SK-N-SH treated with all-trans-retinoic acid at 6 μM for 48 hours (cell line): ENCODE measurements around the gene RASA3.

ENCODE experiments used
- ARNTL ChIP-seq: fragments of 450-650 bp; formaldehyde crosslinking; IDR thresholded peaks from 2 replicates; pipeline ENCODE4 v1.5.0; 2020; ENCODE audit warnings: low read depth, mild to moderate bottlenecking, moderate library complexity, borderline replicate concordance
- BACH2 ChIP-seq: fragments of 250-450 bp; sonication (Bioruptor Pico); IDR thresholded peaks from 2 replicates; pipeline ENCODE4 v1.9.0; 2021; ENCODE audit warnings: mild to moderate bottlenecking, borderline replicate concordance
- ESRRG ChIP-seq: fragments of 250-450 bp; sonication (Bioruptor Pico); IDR thresholded peaks from 2 replicates; pipeline ENCODE4 v1.6.1; 2021; ENCODE audit warnings: mild to moderate bottlenecking
- OSR1 ChIP-seq: fragments of 250-450 bp; sonication (Bioruptor Pico); IDR thresholded peaks from 2 replicates; pipeline ENCODE4 v1.8.0; 2022; ENCODE audit warnings: moderate library complexity, mild to moderate bottlenecking, inconsistent platforms
- RARB ChIP-seq: fragments of 250-450 bp; sonication (Bioruptor Pico); IDR thresholded peaks from 2 replicates; pipeline ENCODE4 v1.8.0; 2021; ENCODE audit warnings: mild to moderate bottlenecking, moderate library complexity
- TCF4 ChIP-seq: fragments of 250-450 bp; sonication (Bioruptor Pico); IDR thresholded peaks from 2 replicates; pipeline ENCODE4 v1.8.0; 2021; ENCODE audit warnings: mild to moderate bottlenecking, moderate library complexity, borderline replicate concordance
- TSHZ2 ChIP-seq: fragments of 250-450 bp; sonication (Bioruptor Pico); IDR thresholded peaks from 2 replicates; pipeline ENCODE4 v1.5.0; 2020; ENCODE audit warnings: mild to moderate bottlenecking, moderate library complexity
- ZFP30 ChIP-seq: fragments of 450-650 bp; formaldehyde crosslinking; IDR thresholded peaks from 2 replicates; pipeline ENCODE4 v1.5.0; 2022; ENCODE audit warnings: mild to moderate bottlenecking, moderate library complexity
- TF ChIP-seq, protein P1 (sequence below): fragments of 250-450 bp; sonication (Bioruptor Pico); IDR thresholded peaks from 2 replicates; pipeline ENCODE4 v1.8.0; 2021; ENCODE audit warnings: low read depth, mild to moderate bottlenecking, moderate library complexity, borderline replicate concordance
- TF ChIP-seq, protein P2 (sequence below): fragments of 250-450 bp; sonication (Bioruptor Pico); IDR thresholded peaks from 2 replicates; pipeline ENCODE4 v1.8.0; 2020; ENCODE audit warnings: mild to moderate bottlenecking, moderate library complexity, borderline replicate concordance
- TF ChIP-seq, protein P3 (sequence below): fragments of 250-450 bp; sonication (Bioruptor Pico); IDR thresholded peaks from 2 replicates; pipeline ENCODE4 v1.5.1; 2020; ENCODE audit warnings: low read depth, mild to moderate bottlenecking, moderate library complexity

DNA sequence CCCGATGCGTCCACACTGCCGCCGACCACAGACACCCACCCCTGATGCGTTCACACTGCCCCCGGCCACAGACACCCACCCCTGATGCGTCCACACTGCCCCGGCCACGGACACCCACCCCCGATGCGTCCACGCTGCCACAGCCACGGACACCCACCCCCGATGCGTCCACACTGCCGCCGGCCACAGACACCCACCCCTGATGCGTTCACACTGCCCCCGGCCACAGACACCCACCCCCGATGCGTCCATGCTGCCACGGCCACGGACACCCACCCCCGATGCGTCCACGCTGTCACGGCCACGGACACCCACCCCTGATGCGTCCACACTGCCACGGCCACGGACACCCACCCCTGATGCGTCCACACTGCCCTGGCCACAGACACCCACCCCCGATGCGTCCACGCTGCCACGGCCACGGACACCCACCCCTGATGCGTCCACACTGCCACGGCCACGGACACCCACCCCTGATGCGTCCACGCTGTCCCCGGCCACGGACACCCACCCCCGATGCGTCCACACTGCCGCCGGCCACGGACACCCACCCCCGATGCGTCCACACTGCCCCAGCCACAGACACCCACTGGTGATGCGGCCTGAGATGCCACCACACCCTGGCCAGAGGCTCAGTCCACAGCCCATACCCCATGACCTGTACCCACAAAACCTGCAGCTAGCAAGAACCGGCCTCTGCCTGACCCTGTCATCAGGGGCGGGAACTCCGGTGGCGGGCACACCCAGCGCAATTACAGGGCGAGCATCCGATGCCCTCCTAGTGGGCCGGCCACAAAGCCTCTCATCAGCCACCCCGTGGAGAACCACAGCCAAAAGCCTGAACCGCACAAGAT, 28.4 kb downstream of the RASA3 start:
- no peak for TF ChIP-seq ESRRG (CRISPR knock-in tag)
- TF ChIP-seq ARNTL = no peak
- TF ChIP-seq, protein P1, sequence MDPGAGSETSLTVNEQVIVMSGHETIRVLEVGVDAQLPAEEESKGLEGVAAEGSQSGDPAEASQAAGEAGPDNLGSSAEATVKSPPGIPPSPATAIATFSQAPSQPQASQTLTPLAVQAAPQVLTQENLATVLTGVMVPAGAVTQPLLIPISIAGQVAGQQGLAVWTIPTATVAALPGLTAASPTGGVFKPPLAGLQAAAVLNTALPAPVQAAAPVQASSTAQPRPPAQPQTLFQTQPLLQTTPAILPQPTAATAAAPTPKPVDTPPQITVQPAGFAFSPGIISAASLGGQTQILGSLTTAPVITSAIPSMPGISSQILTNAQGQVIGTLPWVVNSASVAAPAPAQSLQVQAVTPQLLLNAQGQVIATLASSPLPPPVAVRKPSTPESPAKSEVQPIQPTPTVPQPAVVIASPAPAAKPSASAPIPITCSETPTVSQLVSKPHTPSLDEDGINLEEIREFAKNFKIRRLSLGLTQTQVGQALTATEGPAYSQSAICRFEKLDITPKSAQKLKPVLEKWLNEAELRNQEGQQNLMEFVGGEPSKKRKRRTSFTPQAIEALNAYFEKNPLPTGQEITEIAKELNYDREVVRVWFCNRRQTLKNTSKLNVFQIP = no peak
- no peak for TF ChIP-seq OSR1 (CRISPR knock-in tag)
- TF ChIP-seq, protein P2, sequence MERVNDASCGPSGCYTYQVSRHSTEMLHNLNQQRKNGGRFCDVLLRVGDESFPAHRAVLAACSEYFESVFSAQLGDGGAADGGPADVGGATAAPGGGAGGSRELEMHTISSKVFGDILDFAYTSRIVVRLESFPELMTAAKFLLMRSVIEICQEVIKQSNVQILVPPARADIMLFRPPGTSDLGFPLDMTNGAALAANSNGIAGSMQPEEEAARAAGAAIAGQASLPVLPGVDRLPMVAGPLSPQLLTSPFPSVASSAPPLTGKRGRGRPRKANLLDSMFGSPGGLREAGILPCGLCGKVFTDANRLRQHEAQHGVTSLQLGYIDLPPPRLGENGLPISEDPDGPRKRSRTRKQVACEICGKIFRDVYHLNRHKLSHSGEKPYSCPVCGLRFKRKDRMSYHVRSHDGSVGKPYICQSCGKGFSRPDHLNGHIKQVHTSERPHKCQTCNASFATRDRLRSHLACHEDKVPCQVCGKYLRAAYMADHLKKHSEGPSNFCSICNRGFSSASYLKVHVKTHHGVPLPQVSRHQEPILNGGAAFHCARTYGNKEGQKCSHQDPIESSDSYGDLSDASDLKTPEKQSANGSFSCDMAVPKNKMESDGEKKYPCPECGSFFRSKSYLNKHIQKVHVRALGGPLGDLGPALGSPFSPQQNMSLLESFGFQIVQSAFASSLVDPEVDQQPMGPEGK (CRISPR knock-in tag) = no peak
- TF ChIP-seq RARB (CRISPR knock-in tag) = no peak
- TF ChIP-seq, protein P3, sequence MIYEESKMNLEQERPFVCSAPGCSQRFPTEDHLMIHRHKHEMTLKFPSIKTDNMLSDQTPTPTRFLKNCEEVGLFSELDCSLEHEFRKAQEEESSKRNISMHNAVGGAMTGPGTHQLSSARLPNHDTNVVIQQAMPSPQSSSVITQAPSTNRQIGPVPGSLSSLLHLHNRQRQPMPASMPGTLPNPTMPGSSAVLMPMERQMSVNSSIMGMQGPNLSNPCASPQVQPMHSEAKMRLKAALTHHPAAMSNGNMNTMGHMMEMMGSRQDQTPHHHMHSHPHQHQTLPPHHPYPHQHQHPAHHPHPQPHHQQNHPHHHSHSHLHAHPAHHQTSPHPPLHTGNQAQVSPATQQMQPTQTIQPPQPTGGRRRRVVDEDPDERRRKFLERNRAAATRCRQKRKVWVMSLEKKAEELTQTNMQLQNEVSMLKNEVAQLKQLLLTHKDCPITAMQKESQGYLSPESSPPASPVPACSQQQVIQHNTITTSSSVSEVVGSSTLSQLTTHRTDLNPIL (CRISPR knock-in tag) = no peak
- TF ChIP-seq ZFP30 (CRISPR knock-in tag) = no peak
- no peak for TF ChIP-seq BACH2 (CRISPR knock-in tag)
- TF ChIP-seq TSHZ2 (CRISPR knock-in tag) = no peak
- TF ChIP-seq TCF4 (CRISPR knock-in tag) = no peak
